SK-N-SH (cell line): Measurements from ENCODE around the gene SDR9C7.
"Not testable (repeated sequence)": the region's sequence is repeated elsewhere in the genome, so short reads cannot be mapped to it uniquely, and the experiment has no call there.

ENCODE experiments used
- EP300 ChIP-seq, 2 experiments: IDR thresholded peaks; 2 replicates each; pipeline versions ENCODE4 v1.4.0 to v1.6.1; 2012; ENCODE audit warnings: borderline replicate concordance in 1 of 2, low read depth in 1 of 2, low read length in 1 of 2
- EZH2phosphoT487 ChIP-seq: fragments of 200-600 bp; sonication (generic); IDR thresholded peaks from 2 replicates; pipeline ENCODE4 v1.6.1; 2017; ENCODE audit warnings: low read depth, mixed run types, mild to moderate bottlenecking, antibody characterized with exemption, moderate library complexity, borderline replicate concordance
- GABPA ChIP-seq: IDR thresholded peaks from 2 replicates; pipeline ENCODE4 v1.4.0; 2012; ENCODE audit warnings: low read depth, mild to moderate bottlenecking
- MEF2A ChIP-seq: IDR thresholded peaks from 2 replicates; pipeline ENCODE4 v1.4.0; 2012; ENCODE audit warnings: low read depth, borderline replicate concordance
- POLR2AphosphoS5 ChIP-seq: IDR thresholded peaks from 2 replicates; pipeline ENCODE4 v1.6.1; 2012; ENCODE audit warnings: low read depth, low read length
- RCOR1 ChIP-seq: fragments of 150-350 bp; IDR thresholded peaks from 2 replicates; pipeline ENCODE4 v1.6.1; 2017; ENCODE audit warnings: antibody characterized with exemption, low read length
- RFX5 ChIP-seq: IDR thresholded peaks from 2 replicates; pipeline ENCODE4 v1.6.1; 2012; ENCODE audit warnings: mild to moderate bottlenecking, improper control_type of control experiment, low read length
- RXRA ChIP-seq: IDR thresholded peaks from 2 replicates; pipeline ENCODE4 v1.4.0; 2012; ENCODE audit warnings: low read depth, mild to moderate bottlenecking, borderline replicate concordance
- TAF1 ChIP-seq: IDR thresholded peaks from 2 replicates; pipeline ENCODE4 v1.6.1; 2012; ENCODE audit warnings: low read depth, mild to moderate bottlenecking, low read length, moderate library complexity, borderline replicate concordance
- YY1 ChIP-seq: IDR thresholded peaks from 2 replicates; pipeline ENCODE4 v1.4.0; 2012; ENCODE audit warnings: low read depth, mild to moderate bottlenecking
- TF ChIP-seq, protein P1 (sequence below): fragments of 200-600 bp; sonication (generic); IDR thresholded peaks from 2 replicates; pipeline ENCODE4 v1.6.1; 2017; ENCODE audit warnings: antibody characterized with exemption, mild to moderate bottlenecking, moderate library complexity
- TF ChIP-seq, protein P2 (sequence below): IDR thresholded peaks from 2 replicates; pipeline ENCODE4; 2012

DNA sequence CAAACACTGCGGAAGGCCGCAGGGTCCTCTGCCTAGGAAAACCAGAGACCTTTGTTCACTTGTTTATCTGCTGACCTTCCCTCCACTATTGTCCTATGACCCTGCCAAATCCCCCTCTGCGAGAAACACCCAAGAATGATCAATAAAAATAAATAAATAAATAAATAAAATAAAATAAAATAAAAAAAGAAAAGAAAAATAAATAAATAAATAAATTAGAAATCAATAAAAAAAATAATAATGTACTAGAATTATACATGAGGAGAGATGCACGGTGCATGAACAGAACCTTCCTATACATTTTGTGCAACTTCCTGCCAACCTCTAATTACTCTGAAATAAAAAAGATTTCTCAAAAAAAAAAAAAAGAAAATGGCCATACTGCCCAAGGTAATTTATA is 30.9 kb upstream of the SDR9C7 start:
- TF ChIP-seq, protein P1, sequence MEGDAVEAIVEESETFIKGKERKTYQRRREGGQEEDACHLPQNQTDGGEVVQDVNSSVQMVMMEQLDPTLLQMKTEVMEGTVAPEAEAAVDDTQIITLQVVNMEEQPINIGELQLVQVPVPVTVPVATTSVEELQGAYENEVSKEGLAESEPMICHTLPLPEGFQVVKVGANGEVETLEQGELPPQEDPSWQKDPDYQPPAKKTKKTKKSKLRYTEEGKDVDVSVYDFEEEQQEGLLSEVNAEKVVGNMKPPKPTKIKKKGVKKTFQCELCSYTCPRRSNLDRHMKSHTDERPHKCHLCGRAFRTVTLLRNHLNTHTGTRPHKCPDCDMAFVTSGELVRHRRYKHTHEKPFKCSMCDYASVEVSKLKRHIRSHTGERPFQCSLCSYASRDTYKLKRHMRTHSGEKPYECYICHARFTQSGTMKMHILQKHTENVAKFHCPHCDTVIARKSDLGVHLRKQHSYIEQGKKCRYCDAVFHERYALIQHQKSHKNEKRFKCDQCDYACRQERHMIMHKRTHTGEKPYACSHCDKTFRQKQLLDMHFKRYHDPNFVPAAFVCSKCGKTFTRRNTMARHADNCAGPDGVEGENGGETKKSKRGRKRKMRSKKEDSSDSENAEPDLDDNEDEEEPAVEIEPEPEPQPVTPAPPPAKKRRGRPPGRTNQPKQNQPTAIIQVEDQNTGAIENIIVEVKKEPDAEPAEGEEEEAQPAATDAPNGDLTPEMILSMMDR = not testable (repeated sequence)
- TF ChIP-seq MEF2A; RCOR1; POLR2AphosphoS5; RFX5; EP300 (IDR thresholded peaks at IDR 0.05; ENCODE audit: borderline replicate concordance in 1 of 2, low read depth in 1 of 2, low read length in 1 of 2); GABPA; YY1; TAF1; EZH2phosphoT487; RXRA: not testable (repeated sequence)
- TF ChIP-seq, protein P2, sequence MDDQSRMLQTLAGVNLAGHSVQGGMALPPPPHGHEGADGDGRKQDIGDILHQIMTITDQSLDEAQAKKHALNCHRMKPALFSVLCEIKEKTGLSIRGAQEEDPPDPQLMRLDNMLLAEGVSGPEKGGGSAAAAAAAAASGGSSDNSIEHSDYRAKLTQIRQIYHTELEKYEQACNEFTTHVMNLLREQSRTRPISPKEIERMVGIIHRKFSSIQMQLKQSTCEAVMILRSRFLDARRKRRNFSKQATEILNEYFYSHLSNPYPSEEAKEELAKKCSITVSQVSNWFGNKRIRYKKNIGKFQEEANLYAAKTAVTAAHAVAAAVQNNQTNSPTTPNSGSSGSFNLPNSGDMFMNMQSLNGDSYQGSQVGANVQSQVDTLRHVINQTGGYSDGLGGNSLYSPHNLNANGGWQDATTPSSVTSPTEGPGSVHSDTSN = not testable (repeated sequence)
